ENCODE data around the gene RANBP3.
"Not testable (repeated sequence)": the region's sequence is repeated elsewhere in the genome, so short reads cannot be mapped to it uniquely, and the experiment has no call there.

The RANBP3 gene

GRCh38 chr19:5977785-5978605 lies at the start of gene RANBP3:
RANBP3 (minus strand) TSS chr19:5978140; CDS start chr19:5978082, 58 bp downstream.
- Mint-ChIP-seq H3K27me3 (no peaks in the 10 kb centered on the region), H3K9me3 (no peaks in the 10 kb centered on the region), H3K36me3 (peaks cover 6 to 32% of the 10 kb centered on the region in 2 donors), H3K4me1 (peaks cover 39 to 57% of the 10 kb centered on the region in 2 donors), H3K4me3 (peak within 1 kb of the TSS; percentile 91 to 99), H3K27ac (peak within 1 kb of the TSS; percentile 99)
- DNase-seq (peak; percentile 99), ATAC-seq (replicated peaks) (peak; percentile 92 to 94)

- DNase-seq (no peak), ATAC-seq (replicated peaks) (no peak)
- Mint-ChIP-seq H3K4me3 (no peak overlapping the region), H3K36me3 (peaks cover 0 to 1% of the 10 kb centered on the region in 2 donors), H3K27ac (no peak overlapping the region), H3K4me1 (peaks cover 7 to 13% of the 10 kb centered on the region in 2 donors), H3K27me3 (peaks cover 13 to 19% of the 10 kb centered on the region in 2 donors), H3K9me3 (no peaks in the 10 kb centered on the region)
These were observed 48.7 kb upstream of the RANBP3 start for GRCh38 chr19:6026390-6027227.

GRCh38 chr19:6024756-6025155 lies 46.8 kb upstream of the RANBP3 start:
- not testable (repeated sequence) for DNase-seq; H3K9me3 Mint-ChIP-seq; ATAC-seq (replicated peaks); H3K4me3 Mint-ChIP-seq; H3K27ac Mint-ChIP-seq; H3K36me3 Mint-ChIP-seq
- peaks cover 17 to 24% of the 10 kb centered on the region in 2 donors for H3K27me3 Mint-ChIP-seq
- peaks cover 7 to 13% of the 10 kb centered on the region in 2 donors for H3K4me1 Mint-ChIP-seq

GRCh38 chr19:6023936-6024335 lies 46.0 kb upstream of the RANBP3 start:
- no peak overlapping the region for H3K4me3 Mint-ChIP-seq
- peaks cover 7 to 13% of the 10 kb centered on the region in 2 donors for H3K4me1 Mint-ChIP-seq
- ATAC-seq (replicated peaks) (no peak), DNase-seq (no peak)
- peaks cover 17 to 24% of the 10 kb centered on the region in 2 donors for H3K27me3 Mint-ChIP-seq
- H3K27ac Mint-ChIP-seq, result no peak overlapping the region
- H3K9me3 Mint-ChIP-seq, result no peaks in the 10 kb centered on the region
- peaks cover 0 to 1% of the 10 kb centered on the region in 2 donors for H3K36me3 Mint-ChIP-seq

GRCh38 chr19:6023085-6023682 lies 45.2 kb upstream of the RANBP3 start:
- Mint-ChIP-seq H3K4me1 (peaks cover 7 to 13% of the 10 kb centered on the region in 2 donors), H3K27ac (peak overlapping the region; percentile 56), H3K27me3 (peaks cover 17 to 24% of the 10 kb centered on the region in 2 donors), H3K36me3 (peaks cover 0 to 1% of the 10 kb centered on the region in 2 donors), H3K4me3 (no peak overlapping the region), H3K9me3 (no peaks in the 10 kb centered on the region)
- DNase-seq (no peak), ATAC-seq (replicated peaks) (no peak)

GRCh38 chr19:6022570-6023064 lies 44.7 kb upstream of the RANBP3 start:
- no peak for DNase-seq
- H3K27ac Mint-ChIP-seq, result peak overlapping the region; percentile 51
- peaks cover 0 to 1% of the 10 kb centered on the region in 2 donors for H3K36me3 Mint-ChIP-seq
- no peak overlapping the region for H3K4me3 Mint-ChIP-seq
- peaks cover 7 to 13% of the 10 kb centered on the region in 2 donors for H3K4me1 Mint-ChIP-seq
- H3K9me3 Mint-ChIP-seq, result no peaks in the 10 kb centered on the region
- peak in 1 of 2 donors; percentile 16 for ATAC-seq (replicated peaks)
- peaks cover 17 to 24% of the 10 kb centered on the region in 2 donors for H3K27me3 Mint-ChIP-seq

- H3K36me3 Mint-ChIP-seq, result peaks cover 0 to 1% of the 10 kb centered on the region in 2 donors
- no peak overlapping the region for H3K4me3 Mint-ChIP-seq
- ATAC-seq (replicated peaks) (peak; percentile 97 to 99), DNase-seq (peak; percentile 70)
- no peaks in the 10 kb centered on the region for H3K9me3 Mint-ChIP-seq
- peaks cover 7 to 13% of the 10 kb centered on the region in 2 donors for H3K4me1 Mint-ChIP-seq
- H3K27ac Mint-ChIP-seq, result peak overlapping the region; percentile 51
- peaks cover 17 to 24% of the 10 kb centered on the region in 2 donors for H3K27me3 Mint-ChIP-seq
These were observed 44.1 kb upstream of the RANBP3 start for GRCh38 chr19:6021878-6022569.

- ATAC-seq (replicated peaks), result no peak
These were observed 43.2 kb upstream of the RANBP3 start for GRCh38 chr19:6020972-6021805.

GRCh38 chr19:6020166-6020882 lies 42.4 kb upstream of the RANBP3 start:
- H3K36me3 Mint-ChIP-seq, result peaks cover 0 to 1% of the 10 kb centered on the region in 2 donors
- no peaks in the 10 kb centered on the region for H3K9me3 Mint-ChIP-seq
- ATAC-seq (replicated peaks) (no peak), DNase-seq (no peak)
- H3K4me1 Mint-ChIP-seq, result peaks cover 7 to 13% of the 10 kb centered on the region in 2 donors
- H3K27me3 Mint-ChIP-seq, result peaks cover 17 to 24% of the 10 kb centered on the region in 2 donors
- H3K27ac Mint-ChIP-seq, result no peak overlapping the region
- no peak overlapping the region for H3K4me3 Mint-ChIP-seq

More at GRCh38 chr19:6020972-6021805, 43.2 kb upstream of the RANBP3 start:
- no peak for DNase-seq
- Mint-ChIP-seq H3K36me3 (peaks cover 0 to 1% of the 10 kb centered on the region in 2 donors), H3K4me1 (peaks cover 7 to 13% of the 10 kb centered on the region in 2 donors), H3K27me3 (peaks cover 17 to 24% of the 10 kb centered on the region in 2 donors), H3K9me3 (no peaks in the 10 kb centered on the region), H3K27ac (peak overlapping the region; percentile 31), H3K4me3 (no peak overlapping the region)

GRCh38 chr19:6018786-6019185 lies 40.8 kb upstream of the RANBP3 start:
- no peak for DNase-seq
- Mint-ChIP-seq H3K4me1 (peaks cover 7 to 13% of the 10 kb centered on the region in 2 donors), H3K9me3 (no peaks in the 10 kb centered on the region), H3K36me3 (no peaks in the 10 kb centered on the region), H3K27ac (no peak overlapping the region), H3K4me3 (no peak overlapping the region), H3K27me3 (peaks cover 17 to 19% of the 10 kb centered on the region in 2 donors)
- no peak for ATAC-seq (replicated peaks)

- peaks cover 7 to 10% of the 10 kb centered on the region in 2 donors for H3K4me1 Mint-ChIP-seq
- H3K27me3 Mint-ChIP-seq, result peaks cover 9 to 15% of the 10 kb centered on the region in 2 donors
- no peak overlapping the region for H3K27ac Mint-ChIP-seq
- DNase-seq (no peak), ATAC-seq (replicated peaks) (no peak)
- H3K9me3 Mint-ChIP-seq, result no peaks in the 10 kb centered on the region
- no peak overlapping the region for H3K4me3 Mint-ChIP-seq
- H3K36me3 Mint-ChIP-seq, result no peaks in the 10 kb centered on the region
These were observed 39.6 kb upstream of the RANBP3 start for GRCh38 chr19:6017576-6017975.

GRCh38 chr19:6015841-6016545 lies 38.1 kb upstream of the RANBP3 start:
- ATAC-seq (replicated peaks), result no peak
- no peak for DNase-seq
- no peaks in the 10 kb centered on the region for H3K27me3 Mint-ChIP-seq
- no peaks in the 10 kb centered on the region for H3K9me3 Mint-ChIP-seq
- H3K4me3 Mint-ChIP-seq, result no peak overlapping the region
- no peaks in the 10 kb centered on the region for H3K4me1 Mint-ChIP-seq
- no peak overlapping the region for H3K27ac Mint-ChIP-seq
- no peaks in the 10 kb centered on the region for H3K36me3 Mint-ChIP-seq

Data from stimulated activated naive B cell treated with anti-CD40 and anti-IgM and Interleukin-4, amounts not matched to agents 10 μg/mL and 1 μg/mL and 100 μg/mL, for 72 hours (primary cell).